Astrocyte (in vitro differentiated cells and primary cell): ENCODE results near the gene JAKMIP2.

Experiments
- EZH2 ChIP-seq: IDR thresholded peaks from 2 replicates; pipeline ENCODE4 v1.6.1; 2012; ENCODE audit warnings: mild to moderate bottlenecking, low read length, inconsistent platforms; ENCODE audit not compliant: insufficient read depth
- TF ChIP-seq, protein P1 (sequence below): IDR thresholded peaks from 2 replicates; pipeline ENCODE4 v1.5.1; 2011; ENCODE audit warnings: low read depth, mild to moderate bottlenecking, inconsistent platforms, low read length, moderate library complexity; ENCODE audit not compliant: insufficient read depth

DNA sequence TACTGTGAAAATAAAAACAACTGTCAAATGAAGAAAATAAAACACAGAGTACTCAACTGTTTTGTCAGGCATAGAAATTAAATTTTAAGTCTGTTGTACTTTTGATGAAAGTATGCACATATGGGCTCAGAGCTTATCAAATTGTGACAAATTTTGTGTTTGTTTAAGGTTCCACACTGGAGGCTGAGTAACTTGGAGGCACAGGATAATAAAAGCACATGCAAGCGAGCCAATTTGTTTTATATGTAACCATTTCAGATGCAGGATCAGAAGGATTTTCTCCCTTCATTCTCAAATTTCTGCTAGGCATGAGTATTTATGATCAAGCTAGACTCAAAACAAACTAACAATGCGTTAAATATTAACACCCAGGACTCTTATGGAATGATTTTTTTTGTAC lies 87.8 kb downstream of the JAKMIP2 start:
- TF ChIP-seq, protein P1, sequence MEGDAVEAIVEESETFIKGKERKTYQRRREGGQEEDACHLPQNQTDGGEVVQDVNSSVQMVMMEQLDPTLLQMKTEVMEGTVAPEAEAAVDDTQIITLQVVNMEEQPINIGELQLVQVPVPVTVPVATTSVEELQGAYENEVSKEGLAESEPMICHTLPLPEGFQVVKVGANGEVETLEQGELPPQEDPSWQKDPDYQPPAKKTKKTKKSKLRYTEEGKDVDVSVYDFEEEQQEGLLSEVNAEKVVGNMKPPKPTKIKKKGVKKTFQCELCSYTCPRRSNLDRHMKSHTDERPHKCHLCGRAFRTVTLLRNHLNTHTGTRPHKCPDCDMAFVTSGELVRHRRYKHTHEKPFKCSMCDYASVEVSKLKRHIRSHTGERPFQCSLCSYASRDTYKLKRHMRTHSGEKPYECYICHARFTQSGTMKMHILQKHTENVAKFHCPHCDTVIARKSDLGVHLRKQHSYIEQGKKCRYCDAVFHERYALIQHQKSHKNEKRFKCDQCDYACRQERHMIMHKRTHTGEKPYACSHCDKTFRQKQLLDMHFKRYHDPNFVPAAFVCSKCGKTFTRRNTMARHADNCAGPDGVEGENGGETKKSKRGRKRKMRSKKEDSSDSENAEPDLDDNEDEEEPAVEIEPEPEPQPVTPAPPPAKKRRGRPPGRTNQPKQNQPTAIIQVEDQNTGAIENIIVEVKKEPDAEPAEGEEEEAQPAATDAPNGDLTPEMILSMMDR = no peak
- no peak for TF ChIP-seq EZH2
